GM19468 (cell line): ENCODE results near the gene CCDC3.
"Not testable (repeated sequence)": the region's sequence is repeated elsewhere in the genome, so short reads cannot be mapped to it uniquely, and the experiment has no call there.

Experiments used
- ATAC-seq: cut with Tn5 transposase; IDR thresholded peaks from one replicate; pipeline ENCODE4 v1.9.1; 2021; ENCODE audit warnings: mild to moderate bottlenecking, moderate library complexity, moderate number of reproducible peaks; ENCODE audit not compliant: unreplicated experiment; ENCODE audit errors: extremely low read depth

CCDC3 gene

GRCh38 chr10:13003004-13003403 lies 1.5 kb upstream of the CCDC3 start:
- ATAC-seq: no peak

- no peak for ATAC-seq
These were observed 337 bp upstream of the CCDC3 start for GRCh38 chr10:13001887-13002212.

GRCh38 chr10:13000431-13000830 lies 1.1 kb downstream of the CCDC3 start:
- ATAC-seq: no peak

- no peak for ATAC-seq
These were observed 1.7 kb downstream of the CCDC3 start for GRCh38 chr10:12999849-13000248.

GRCh38 chr10:12995425-12995861 lies 6.1 kb downstream of the CCDC3 start:
- ATAC-seq: no peak

GRCh38 chr10:12993595-12993994 lies 7.9 kb downstream of the CCDC3 start:
- ATAC-seq: no peak

- ATAC-seq: no peak
These were observed 16.2 kb downstream of the CCDC3 start for GRCh38 chr10:12985347-12985746.

- ATAC-seq: no peak
These were observed 17.3 kb downstream of the CCDC3 start for GRCh38 chr10:12984165-12984747.

- ATAC-seq: not testable (repeated sequence)
These were observed 17.9 kb downstream of the CCDC3 start for GRCh38 chr10:12983568-12983967.

GRCh38 chr10:12981570-12981969 lies 19.9 kb downstream of the CCDC3 start:
- ATAC-seq: no peak

- no peak for ATAC-seq
These were observed 20.7 kb downstream of the CCDC3 start for GRCh38 chr10:12980713-12981306.

GRCh38 chr10:12980102-12980661 lies 21.3 kb downstream of the CCDC3 start:
- no peak for ATAC-seq

GRCh38 chr10:12978891-12979290 lies 22.6 kb downstream of the CCDC3 start:
- no peak for ATAC-seq

GRCh38 chr10:12975906-12976305 lies 25.6 kb downstream of the CCDC3 start:
- no peak for ATAC-seq

GRCh38 chr10:12975266-12975665 lies 26.2 kb downstream of the CCDC3 start:
- no peak for ATAC-seq

GRCh38 chr10:12974491-12975199 lies 26.9 kb downstream of the CCDC3 start:
- ATAC-seq: no peak

GRCh38 chr10:12974078-12974477 lies 27.4 kb downstream of the CCDC3 start:
- no peak for ATAC-seq

GRCh38 chr10:12973149-12973718 lies 28.3 kb downstream of the CCDC3 start:
- no peak for ATAC-seq

GRCh38 chr10:12972146-12972545 lies 29.4 kb downstream of the CCDC3 start:
- no peak for ATAC-seq

- no peak for ATAC-seq
These were observed 30.3 kb downstream of the CCDC3 start for GRCh38 chr10:12971001-12971788.
